ENCODE results near the gene MIER1. TPM values are rescaled to one million over a fixed set of nuclear protein-coding genes. Genes with fewer than 3 reads are reported as not detected.

Gene MIER1
- total RNA-seq, 1 donor, result 52.2 TPM

- no peak for TF ChIP-seq CTCF (IDR thresholded peaks at IDR 0.05; ENCODE audit: insufficient read depth, low read depth, low read length)
- no peak for DNase-seq (ENCODE audit: low read depth)
- H3K4me3 ChIP-seq (ENCODE audit: low read depth, low read length), result peak overlapping the region; percentile 89
Observed at GRCh38 chr1:66929146-66929688, 4.4 kb downstream of the MIER1 start.

GRCh38 chr1:66929691-66929998 lies 4.9 kb downstream of the MIER1 start:
- DNase-seq (ENCODE audit: low read depth), result no peak
- TF ChIP-seq CTCF (IDR thresholded peaks at IDR 0.05; ENCODE audit: insufficient read depth, low read depth, low read length), result no peak
- peak overlapping the region; percentile 89 for H3K4me3 ChIP-seq (ENCODE audit: low read depth, low read length)

GRCh38 chr1:66929999-66930822 lies 5.4 kb downstream of the MIER1 start:
- peak overlapping the region; percentile 89 for H3K4me3 ChIP-seq (ENCODE audit: low read depth, low read length)
- DNase-seq (ENCODE audit: low read depth), result peak; percentile 95
- peak; percentile 30 for TF ChIP-seq CTCF (IDR thresholded peaks at IDR 0.05; ENCODE audit: insufficient read depth, low read depth, low read length)

GRCh38 chr1:66930823-66931174 lies 6.0 kb downstream of the MIER1 start:
- H3K4me3 ChIP-seq (ENCODE audit: low read depth, low read length), result peak overlapping the region; percentile 89
- no peak for TF ChIP-seq CTCF (IDR thresholded peaks at IDR 0.05; ENCODE audit: insufficient read depth, low read depth, low read length)
- DNase-seq (ENCODE audit: low read depth), result no peak

- DNase-seq (ENCODE audit: low read depth), result no peak
- H3K4me3 ChIP-seq (ENCODE audit: low read depth, low read length), result peak overlapping the region; percentile 89
- no peak for TF ChIP-seq CTCF (IDR thresholded peaks at IDR 0.05; ENCODE audit: insufficient read depth, low read depth, low read length)
Observed at GRCh38 chr1:66931590-66931989, 6.8 kb downstream of the MIER1 start.

GRCh38 chr1:66932291-66932690 lies 7.5 kb downstream of the MIER1 start:
- H3K4me3 ChIP-seq (ENCODE audit: low read depth, low read length), result peak overlapping the region; percentile 89
- TF ChIP-seq CTCF (IDR thresholded peaks at IDR 0.05; ENCODE audit: insufficient read depth, low read depth, low read length), result no peak
- DNase-seq (ENCODE audit: low read depth), result no peak
